HG03039 (cell line): ENCODE results near the gene SCNN1B.
"Not testable (repeated sequence)": the region's sequence is repeated elsewhere in the genome, so short reads cannot be mapped to it uniquely, and the experiment has no call there.

Experiments used
- ATAC-seq: cut with Tn5 transposase; IDR thresholded peaks from one replicate; pipeline ENCODE4 v1.9.1; 2021; ENCODE audit warnings: mild to moderate bottlenecking, moderate library complexity; ENCODE audit not compliant: unreplicated experiment

SCNN1B gene

GRCh38 chr16:23302045-23302956, at the start of gene SCNN1B:
Gene SCNN1B, plus strand, starts transcription at chr16:23302302. Its CDS starts 46,298 bp downstream, at chr16:23348600.
- ATAC-seq, result no peak

DNA sequence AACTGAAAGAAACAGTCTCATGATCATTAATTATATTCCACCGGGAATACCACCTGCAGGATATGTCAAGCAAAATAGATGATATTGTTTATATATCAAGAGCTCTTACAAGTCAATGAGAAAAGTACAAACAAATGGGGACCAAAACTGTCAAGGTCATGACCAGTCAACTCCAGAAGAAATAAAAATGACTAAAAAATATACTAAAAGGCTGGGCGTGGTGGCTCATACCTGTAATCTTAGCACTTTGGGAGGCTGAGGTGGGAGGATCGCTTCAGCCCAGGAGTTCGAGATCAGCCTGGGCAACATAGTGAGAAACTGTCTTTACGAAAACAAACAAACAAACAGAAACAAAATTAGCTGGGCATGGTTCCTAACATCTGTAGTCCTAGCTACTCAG, 49.8 kb upstream of the SCNN1B start:
- no peak for ATAC-seq

DNA sequence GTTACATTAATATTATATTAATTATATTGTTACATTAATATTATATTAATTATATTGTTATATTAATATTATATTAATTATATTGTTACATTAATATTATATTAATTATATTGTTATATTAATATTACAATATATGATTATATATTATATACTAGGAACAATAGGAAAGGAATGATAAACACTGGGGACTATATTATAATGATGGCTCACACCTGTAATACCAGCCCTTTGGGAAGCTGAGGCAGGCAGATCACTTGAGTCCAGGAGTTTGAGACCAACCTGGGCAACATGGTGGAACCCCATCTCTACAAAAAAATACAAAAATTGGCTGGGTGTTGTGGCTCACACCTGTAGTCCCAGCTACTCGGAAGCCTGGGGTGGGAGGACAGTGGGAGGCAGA, 48.5 kb upstream of the SCNN1B start:
- not testable (repeated sequence) for ATAC-seq

DNA sequence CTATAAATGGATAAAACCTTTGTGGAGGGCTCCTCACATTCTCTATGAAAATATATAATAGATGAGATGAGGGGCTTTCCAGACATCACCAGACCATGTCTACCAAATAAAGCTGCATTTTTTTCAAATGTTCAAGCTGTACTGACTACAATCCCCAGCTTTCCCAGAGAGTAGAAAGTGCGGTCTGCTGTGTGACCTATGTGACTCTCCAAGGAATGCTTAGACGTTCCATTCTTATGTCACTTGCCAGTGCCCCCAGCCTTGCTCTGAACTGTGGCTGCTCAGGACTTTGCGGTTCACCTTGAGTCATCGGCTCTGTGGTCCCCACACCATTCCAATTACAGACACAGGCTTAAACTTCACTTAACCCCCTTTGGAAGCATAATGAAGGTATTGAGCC, 47.8 kb upstream of the SCNN1B start:
- no peak for ATAC-seq

DNA sequence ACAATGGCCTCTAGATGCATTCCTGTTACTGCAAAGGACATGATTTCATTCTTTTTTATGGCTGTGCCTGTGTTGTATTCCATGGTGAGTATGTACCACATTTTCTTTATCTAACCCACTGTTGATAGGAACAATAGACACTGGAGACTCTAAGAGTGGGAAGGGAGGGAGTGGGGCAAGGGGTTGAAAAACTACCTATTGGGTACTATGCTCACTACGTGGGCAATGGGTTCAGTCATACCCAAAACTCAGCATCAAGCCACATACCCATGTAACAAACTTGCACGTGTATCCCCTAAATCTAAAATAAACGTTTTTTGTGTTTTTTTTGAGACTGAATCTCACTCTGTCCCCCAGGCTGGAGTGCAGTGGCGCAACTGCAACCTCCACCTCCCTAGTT, 47.1 kb upstream of the SCNN1B start:
- ATAC-seq, result no peak

- no peak for ATAC-seq
Measured at GRCh38 chr16:23256440-23256839, 45.7 kb upstream of the SCNN1B start.

DNA sequence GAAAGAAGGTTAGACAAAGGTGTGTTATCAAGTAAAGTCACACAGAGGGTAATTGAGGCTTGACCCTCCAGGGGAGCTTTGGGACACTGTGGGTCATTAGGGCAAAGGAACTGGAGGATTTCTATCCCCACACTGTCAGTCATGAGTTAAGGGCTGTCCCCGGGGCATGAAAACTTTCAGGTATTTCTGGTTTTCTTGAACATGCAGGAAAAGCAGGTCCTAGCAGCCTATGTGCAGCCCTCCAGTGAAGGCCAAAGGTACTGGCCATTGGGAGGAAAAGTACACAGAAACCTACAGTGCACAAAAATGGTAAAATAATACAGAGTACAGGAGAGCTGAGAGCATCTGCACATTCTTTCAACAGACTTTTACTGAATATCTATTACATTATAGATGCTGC, 44.4 kb upstream of the SCNN1B start:
- ATAC-seq, result no peak

GRCh38 chr16:23258919-23259237, 43.2 kb upstream of the SCNN1B start:
- no peak for ATAC-seq

GRCh38 chr16:23267647-23268046, 34.5 kb upstream of the SCNN1B start:
- no peak for ATAC-seq

- ATAC-seq, result no peak
Measured at GRCh38 chr16:23268561-23268960, 33.5 kb upstream of the SCNN1B start.

DNA sequence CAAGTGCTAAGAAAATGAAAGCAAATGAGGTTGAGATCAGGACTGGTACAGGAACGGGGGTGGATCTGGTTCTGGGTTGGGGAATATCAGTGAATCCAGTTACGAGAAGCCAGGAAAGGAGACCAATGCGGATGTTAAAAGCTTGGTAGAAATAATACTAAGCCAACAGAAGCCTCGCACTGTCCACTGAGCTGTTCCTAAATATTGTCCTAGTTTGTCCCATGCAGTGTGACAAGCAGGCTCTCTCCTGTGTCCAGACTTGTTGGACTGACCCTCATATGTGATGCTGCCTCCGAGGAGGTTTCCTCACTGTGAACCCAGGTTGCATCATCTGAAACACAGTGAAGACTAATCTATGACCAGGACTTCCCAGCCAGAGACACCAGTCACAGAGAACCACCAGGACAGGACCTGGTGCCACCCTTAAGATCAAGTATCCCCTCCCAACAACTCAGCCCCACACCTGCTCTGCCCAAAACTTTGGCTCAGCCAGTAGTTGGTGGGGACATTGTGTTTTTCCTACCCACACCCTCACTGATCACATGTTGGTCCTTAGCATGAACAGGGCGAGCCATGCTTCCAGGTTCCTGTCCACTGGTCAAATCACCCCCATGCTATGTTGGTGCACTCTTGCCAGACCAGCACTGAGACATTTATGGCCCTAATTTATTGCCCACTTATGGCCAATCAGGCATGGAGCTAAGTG, 32.7 kb upstream of the SCNN1B start:
- no peak for ATAC-seq

DNA sequence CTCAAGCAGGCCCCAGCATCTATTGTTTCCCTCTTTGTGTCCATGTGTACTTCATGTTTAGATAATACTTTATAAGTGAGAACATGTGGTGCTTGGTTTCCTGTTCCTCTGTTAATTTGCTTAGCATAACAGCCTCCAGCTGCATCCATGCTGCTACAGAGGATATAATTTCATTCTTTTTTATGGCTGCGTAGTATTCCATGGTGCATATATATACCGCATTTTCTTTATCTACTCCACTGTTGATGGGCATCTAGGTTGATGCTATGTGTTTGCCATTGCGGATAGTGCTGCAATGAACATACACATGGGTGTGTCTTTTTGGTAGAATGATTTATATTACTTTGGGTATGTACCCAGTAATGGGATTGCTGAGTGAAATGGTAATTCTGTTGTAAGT, 31.4 kb upstream of the SCNN1B start:
- no peak for ATAC-seq

DNA sequence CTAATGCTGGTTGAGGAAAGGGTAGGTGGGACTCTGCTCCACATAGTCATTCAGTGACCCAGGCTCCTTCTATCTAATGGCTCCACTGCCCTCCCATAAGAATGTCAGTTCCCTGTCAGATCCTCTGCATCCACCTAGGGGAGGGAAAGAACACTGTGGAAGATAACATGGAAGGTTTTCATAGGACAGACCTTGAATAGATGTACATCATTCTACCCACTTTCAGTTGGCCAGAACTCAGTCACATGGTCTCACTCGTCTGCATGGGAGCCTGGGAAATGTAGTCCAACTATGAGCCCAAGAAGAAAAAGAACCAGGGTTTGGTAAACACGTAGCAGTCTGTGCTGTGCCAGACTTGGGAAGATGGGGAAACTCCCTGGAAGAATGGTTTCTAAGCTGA, 27.1 kb upstream of the SCNN1B start:
- ATAC-seq, result no peak

- no peak for ATAC-seq
Measured at GRCh38 chr16:23276821-23277220, 25.3 kb upstream of the SCNN1B start.

DNA sequence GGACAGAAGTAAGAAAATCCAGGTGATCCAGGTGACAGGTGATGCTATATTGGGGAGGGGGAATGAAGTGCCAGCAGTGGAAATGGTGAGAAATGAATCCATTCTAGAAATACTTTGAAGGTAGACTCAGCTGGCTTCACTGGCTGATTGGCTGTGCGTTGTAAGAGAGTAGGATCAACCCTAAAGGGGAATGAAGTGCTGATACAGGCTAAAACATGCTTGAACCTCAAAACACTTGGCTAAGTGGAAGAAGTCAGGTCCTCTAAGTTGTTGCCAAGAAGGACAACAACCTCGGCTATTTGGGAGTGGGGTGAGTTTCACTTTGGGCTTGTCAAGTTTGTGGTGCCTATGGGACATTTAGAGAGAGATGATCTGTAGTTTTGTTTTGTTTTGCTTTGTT, 24.1 kb upstream of the SCNN1B start:
- ATAC-seq, result no peak

DNA sequence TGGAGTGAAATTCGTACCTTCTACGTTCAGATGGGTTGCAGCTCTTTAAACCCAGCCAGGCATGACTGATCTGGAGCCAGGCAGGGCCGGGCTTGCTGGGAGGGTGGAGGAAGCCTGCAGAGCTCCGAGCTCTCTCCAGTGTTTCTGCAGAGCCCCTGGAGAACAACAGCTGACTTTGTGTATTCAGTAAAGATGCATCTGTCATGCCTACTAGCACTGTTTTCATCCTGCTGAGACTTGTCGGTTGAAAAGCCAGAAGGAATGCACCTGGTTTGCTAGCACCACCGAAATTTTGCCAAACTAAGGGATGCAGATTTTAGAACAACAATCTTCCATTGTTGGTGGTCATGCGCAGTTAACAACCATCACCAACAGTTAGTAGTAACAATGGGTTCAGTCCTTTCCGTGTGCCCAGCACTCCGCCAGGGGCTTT, 22.4 kb upstream of the SCNN1B start:
- no peak for ATAC-seq

GRCh38 chr16:23280483-23280967, 21.6 kb upstream of the SCNN1B start:
- no peak for ATAC-seq

GRCh38 chr16:23282568-23282967, 19.5 kb upstream of the SCNN1B start:
- ATAC-seq, result no peak

DNA sequence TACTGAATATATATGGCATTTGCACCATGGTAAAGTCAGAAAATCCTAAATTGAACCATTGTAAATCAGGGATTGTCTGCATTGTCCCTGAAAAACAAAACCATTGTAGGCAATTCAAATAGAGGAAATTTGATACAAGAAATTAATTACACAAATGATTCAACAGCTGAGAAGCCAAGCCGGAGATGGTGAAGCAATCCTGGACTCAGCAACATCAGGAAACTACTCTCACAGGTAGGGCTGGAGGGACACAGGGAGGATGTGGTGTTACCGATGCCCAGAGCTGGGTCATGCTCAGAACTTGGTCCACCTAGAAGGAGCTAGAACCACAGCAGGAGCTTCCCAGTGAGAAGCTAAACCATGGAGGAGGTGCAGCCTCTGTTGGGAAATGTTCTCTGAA, 18.5 kb upstream of the SCNN1B start:
- no peak for ATAC-seq

GRCh38 chr16:23284584-23284983, 17.5 kb upstream of the SCNN1B start:
- ATAC-seq, result no peak

DNA sequence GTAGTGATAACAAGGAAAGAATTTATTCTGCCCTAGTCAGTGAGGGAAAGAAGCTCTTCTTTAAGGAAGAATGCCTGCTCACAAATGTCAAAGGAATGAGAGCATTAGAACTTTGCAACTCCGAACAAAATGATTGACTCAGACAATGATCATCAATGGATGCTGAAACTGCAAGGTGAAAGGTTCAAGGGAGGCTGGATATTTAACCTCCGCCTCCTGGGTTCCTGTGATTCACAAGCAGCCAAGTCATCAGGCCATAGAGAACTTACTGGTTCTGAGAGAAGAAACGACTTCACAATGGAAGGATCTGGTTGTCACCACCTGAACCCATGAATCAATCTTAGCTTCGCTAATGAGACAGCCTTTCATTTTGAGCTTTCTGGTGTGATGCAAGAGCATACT, 16.0 kb upstream of the SCNN1B start:
- no peak for ATAC-seq

GRCh38 chr16:23288209-23288608, 13.9 kb upstream of the SCNN1B start:
- no peak for ATAC-seq
